IPS DF 4.7 (cell line): ENCODE results near the gene CPVL.
A peak's percentile ranks its signal among the peaks of the same experiment; 100 is the strongest.
"Not testable (repeated sequence)": the region's sequence is repeated elsewhere in the genome, so short reads cannot be mapped to it uniquely, and the experiment has no call there.

Experiments used
- DNase-seq: peaks from one replicate; pipeline ENCODE4 v3.0.0-alpha.2; 2013; ENCODE audit warnings: low spot score; ENCODE audit errors: extremely low read depth

CPVL gene

DNA sequence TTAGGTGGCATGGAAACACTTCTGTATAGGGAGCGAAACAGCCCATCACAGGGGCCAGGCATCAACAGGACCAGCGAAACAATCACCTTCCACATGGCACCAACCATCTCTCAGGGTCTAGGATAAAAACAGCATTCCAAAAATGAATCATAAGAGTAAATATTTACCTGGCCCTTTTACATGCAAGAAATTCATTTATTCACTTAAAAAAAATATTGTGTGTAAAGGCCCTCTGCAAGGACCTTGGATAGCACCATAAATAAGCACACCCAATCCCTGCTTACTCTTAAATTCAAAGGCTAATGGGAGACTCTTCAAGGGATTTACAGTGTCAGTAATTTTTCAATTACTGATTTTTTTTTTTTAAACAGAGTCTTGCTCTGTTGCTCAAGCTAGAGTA, 25.4 kb downstream of the CPVL start:
- no peak for DNase-seq

DNA sequence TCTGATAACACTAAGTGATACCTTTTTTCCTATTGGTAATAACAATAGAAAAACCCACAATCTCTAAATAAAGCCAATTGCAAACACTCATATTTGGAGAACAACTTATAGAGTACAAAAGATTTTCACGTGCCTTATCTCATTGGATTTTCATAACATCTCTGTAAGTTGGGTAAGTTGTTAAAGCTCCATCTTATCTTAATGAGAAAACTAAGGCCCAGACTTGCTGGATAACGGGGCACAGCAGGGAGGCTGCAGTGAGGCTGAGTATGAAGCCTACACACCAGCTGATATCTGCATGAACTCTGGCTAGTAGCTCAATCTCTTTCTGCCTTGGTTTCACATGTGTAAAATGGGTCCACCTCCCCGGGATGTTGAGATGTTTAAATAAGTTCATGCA, 26.8 kb downstream of the CPVL start:
- DNase-seq: no peak

DNA sequence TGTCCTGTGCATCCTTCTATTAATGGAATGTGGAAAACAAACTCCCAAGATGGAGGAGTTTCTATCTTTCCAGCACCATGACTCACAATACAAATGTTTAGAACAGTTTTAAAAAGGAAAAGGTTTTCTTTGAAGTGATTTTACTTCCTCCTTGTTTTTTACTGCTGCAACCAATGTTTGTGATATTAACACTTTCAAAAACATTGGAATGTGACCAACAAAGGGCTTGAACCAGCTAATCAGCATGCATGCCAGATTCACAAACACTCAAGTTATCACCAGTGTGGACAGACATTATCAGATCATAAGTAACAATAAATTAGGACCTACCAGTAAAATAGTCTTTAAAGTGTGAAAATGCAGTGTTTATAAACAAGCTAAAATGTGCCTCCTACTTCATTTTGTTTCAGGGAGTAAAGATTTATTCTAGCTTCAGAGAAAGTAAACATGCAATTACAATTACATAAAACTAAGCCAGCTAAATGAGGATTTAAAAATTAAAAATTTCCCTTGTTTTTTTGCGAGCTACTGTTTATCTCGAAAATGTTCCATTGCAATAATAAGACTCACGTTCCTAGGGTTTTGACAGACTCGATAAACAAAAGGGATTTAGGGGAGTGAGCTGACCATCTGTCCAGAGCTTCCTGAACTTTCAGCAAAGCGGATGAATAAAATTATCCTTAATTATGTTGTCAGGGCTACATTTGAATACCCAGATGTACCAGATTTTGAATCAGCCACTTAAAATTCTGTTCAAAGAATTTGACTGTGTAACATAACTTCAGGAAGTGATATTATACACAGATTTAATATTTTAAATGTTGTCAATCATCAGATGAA, 29.8 kb downstream of the CPVL start:
- no peak for DNase-seq

DNA sequence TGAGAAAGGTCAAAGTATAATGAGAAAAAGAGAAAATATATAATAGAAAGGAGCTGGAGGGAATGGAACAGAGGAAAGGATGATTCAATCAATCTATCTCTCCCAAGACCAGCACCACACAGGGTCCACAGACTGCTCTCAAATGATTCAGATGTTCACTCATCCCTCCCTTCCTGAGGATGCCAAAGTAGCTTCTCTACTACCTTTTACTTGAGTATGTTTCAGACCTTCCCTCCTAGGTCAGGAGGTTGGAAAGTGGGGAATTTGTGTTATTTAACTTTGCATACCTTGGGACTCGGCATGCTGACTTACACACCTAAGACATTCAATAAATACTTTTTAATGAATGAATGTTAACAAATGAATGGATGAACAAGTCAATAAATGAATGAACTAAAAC, 30.6 kb downstream of the CPVL start:
- no peak for DNase-seq

DNA sequence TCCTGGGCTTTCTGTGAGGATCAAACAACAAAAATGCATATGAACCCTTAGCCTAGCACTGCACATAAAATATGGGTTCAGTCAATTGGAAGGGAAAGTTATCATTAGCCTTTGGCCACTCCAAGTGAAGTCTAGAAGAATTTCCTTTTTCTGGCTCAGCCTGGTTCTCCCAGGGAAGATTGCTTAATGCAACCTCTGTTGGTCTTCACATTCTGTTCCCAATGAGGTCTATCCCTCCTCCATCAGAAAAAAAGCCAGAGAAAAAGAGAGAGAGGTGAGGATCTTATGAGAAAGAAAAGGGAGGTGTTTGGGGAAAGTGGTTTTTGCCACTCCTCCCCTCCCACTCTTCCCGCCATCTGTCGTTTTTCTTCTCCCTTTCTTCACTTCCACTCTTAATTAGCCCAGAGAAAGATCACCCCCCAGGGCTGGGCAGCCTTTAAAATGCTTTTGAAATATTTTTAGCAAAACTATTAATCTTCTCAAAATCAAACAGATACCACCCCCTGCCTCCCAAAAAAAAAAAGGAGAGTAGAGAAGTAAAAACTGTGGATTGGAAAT, 31.1 kb downstream of the CPVL start:
- DNase-seq: no peak

DNA sequence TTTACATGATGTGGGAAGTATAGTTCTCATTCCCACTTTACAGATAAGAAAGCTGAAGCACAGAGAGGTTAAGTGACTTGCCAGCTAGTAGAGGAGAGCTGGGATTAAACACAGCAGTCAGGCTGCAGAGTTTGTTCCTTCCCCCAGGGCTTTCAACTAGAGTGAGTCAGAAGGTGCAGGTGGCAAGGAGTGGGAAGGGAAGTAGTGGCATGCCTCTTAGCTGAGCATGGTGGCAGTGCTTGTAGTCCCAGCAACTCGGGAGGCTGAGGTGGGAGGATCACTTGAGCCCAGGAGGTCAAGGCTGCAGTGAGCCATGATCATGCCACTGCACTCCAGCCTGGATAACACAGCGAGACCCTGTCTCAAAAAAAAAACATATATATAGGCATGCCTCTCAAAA, 32.1 kb downstream of the CPVL start:
- not testable (repeated sequence) for DNase-seq

DNA sequence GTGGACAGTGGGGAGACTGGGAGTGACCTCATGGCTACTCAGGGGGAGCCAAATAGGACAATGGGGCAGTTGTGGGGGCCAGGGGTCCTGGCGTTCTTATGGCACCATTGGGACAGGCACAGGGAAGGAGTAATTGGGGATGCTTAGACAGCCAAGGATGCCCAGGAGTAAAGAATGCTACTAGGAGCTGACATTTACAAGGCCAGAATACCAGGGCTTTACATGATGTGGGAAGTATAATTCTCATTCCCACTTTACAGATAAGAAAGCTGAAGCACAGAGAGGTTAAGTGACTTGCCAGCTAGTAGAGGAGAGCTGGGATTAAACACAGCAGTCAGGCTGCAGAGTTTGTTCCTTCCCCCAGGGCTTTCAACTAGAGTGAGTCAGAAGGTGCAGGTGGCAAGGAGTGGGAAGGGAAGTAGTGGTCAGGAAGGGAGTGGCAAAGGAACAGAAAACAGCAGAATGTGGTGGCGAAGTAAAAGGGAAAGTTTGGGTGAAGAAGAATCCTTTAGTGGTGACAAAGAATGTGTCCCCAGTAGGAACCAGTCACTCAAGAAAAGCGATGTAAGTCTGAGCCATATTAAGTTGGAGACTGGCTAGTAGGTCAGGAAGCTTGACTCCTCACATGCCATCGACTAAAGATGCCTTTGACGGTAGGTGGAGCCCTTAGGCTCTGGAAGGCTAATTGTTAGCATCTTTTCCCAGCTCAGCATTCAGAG, 32.8 kb downstream of the CPVL start:
- peak; percentile 38 for DNase-seq

DNA sequence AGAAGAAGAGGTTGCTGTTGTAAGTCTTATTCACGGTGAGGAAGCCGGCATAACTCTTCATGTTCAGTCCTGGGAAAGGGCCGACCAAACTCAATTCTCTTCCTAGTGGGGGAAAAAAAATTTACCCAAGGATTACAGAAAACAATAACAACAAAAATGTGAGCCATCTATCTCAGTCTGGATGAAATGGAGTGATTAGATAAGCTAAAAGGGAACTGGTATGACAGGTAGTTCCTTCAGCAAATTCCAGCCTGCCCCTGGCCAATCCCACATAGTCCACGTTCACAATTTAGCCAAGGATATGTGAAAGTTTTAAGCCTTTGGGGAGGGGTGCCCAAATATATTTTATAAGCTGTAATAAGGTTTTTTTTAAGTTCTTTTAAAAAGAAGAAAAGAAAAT, 33.6 kb downstream of the CPVL start:
- DNase-seq: no peak

DNA sequence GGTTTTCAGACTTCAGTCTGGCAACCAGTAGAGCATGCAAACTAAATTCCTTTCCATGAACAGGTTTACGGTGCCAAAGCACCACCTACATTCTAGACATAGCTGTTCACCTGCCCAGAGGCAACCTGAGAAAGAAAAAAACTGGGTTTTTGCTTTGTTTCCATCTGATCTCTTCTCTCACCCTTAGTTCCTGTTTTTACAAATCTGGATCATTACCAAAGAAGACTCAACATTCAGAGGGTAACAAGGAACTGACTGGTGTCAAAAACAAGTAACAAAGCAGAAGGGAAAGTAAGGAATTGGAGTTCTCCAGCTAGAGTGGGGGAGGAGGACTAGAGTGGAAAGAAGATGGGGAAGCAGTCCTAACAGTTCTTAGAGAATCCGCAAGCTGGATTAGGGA, 36.4 kb downstream of the CPVL start:
- DNase-seq: no peak

DNA sequence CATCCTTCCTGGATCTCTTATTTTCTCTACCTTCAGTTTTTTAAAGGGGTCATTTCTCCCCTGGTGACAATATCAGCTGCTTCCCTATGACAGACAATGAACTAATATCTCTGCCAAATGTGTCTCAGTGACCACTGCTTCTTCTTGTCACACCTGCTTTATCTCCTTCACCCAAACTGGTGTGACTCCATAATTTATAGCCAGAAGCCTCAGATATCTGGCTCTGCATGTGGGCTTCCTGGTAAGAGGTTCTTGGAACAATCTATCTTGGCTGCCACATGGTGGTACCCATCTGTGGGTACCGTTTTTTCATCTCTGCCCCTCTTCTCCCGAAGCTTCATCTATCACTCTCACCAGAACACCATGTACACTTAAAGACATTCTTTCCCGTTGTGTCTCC, 37.0 kb downstream of the CPVL start:
- DNase-seq: no peak

DNA sequence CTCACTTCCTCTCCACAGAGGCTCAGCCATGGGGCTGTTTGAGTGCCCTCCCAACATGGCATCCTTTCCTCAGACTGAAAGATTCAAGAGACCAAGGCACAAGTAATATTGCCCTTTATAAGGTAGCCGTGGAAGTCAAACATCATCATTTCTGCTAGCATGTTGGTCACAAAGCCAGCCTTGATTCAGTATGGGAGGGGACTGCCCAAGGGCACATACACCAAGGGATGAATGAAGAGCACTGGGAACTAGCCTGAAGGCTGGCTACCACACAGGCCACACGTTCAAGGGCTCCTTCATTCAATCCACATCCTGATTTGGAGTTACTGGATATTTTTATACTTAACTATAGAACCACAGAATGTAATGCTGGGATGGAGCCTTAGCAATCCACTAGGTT, 39.3 kb downstream of the CPVL start:
- DNase-seq: no peak

DNA sequence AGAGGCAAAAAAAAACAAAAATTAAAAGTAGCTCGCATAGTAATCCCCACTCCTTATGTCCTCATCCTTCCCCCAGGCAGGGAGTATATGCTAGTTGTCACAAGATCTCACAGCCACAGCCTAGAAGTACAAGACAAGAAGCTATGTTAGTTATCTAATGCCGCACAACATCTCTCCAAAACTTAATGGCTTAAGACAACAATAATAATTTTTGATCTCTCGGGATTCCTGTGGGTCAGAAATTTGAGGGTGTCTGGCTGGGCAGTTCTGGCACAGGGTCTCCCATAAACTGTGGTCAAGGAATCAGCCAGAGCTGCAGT, 39.7 kb downstream of the CPVL start:
- DNase-seq: no peak

DNA sequence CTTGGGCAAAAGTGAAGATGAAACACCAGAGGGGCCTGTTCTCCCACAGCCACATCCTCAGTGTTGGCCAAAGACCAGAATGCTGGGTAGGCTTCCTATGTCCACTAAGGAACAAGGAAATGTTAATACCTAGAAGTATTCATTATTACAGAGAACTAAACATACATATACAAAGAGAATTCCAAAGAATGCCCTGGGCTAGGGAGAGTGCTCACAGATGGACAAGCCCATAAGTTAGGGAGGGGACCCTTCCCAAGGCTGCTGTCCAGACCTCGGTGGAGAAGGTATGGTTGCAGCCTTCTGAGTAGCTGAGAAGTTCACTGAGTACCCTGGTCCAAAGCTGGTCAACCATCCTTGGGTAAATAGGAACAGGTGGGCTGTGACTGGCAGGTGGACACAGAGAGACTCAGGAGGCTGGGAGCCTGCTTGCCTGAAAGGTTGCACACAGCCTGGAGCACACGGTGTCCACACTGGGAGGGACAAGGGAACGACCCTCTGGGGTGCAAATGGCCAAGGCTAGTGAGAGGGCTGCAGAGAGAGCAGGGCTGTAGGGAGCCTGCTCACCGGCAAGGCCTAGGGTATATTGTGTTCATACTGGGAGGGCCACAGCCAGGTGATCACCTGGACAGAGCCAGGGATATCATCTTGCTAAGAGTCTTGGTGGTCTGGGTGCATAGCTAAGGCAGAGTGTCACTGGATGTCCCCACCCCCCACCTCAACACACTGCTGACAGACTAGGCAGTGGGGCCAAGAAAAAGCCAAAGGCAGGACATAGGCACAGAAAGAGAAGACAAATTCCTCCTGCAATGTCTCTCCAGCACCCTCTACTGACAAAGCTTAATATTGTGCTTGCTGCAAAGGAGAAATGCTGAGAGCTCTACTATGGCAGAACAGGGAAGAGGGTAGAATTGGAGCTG, 40.3 kb downstream of the CPVL start:
- DNase-seq: peak; percentile 33

DNA sequence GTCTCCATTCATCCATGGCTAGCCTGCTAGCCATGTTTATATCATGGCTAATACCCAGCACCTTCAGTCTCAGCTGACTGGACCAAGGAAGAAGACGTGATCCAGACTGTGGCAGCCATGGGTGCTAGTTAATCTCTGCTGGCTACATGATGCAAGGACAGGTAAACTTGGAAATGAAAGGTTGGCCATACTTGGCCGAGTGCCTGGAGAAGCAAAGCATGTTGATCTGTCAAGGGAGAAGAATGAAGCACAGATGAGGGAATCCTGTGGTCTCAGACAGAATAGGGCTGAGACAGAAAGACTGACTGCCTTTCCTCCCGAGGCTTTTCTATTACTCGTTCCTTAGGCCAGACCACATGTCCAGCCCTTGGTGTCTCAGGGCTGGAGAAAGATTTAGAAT, 41.1 kb downstream of the CPVL start:
- DNase-seq: no peak

DNA sequence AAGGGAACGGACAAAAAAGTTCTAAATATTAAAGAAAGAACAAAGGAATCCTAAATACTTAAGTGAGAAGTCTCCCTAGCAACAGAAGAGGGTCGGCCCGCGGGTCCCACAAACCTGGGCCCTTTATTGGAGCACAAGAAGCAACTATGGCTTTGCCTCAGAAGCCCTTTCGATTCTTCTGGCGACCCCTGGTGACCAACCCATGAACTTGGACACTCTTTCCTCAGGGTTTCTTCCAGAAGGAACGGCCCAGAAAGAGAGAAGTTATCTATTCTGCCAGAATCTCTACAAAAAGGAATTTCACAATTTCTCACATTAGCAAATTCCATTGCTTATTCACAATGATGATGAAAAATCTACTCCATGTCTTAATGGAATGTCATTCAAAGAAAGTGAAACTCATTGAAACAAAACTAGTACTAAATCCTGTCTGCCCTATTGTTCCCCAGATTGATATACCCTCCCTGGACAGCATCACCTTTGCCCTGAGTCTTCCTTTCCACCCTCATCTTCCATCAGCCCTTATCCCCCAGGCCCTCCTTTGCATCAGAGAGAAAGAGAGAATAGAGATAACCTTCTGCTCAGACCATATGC, 43.7 kb downstream of the CPVL start:
- DNase-seq: peak; percentile 41

DNA sequence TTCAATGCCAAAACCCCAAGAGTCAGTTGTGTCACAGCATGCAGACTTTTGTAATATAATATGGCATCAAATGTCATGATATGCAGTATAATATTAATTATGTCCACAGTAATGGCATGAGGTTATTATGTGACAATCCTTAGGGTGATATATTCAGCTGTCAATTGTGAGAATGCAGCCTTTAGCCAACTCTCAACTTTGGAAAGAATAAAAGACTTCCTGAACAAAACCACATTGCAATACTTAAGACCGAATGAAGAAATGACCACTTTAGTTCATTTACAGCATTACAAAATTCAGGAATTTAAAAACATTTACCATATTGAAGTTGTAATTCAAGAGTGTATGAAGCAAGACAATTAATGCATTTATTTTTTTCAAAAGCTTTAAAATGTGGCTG, 45.4 kb downstream of the CPVL start:
- no peak for DNase-seq

DNA sequence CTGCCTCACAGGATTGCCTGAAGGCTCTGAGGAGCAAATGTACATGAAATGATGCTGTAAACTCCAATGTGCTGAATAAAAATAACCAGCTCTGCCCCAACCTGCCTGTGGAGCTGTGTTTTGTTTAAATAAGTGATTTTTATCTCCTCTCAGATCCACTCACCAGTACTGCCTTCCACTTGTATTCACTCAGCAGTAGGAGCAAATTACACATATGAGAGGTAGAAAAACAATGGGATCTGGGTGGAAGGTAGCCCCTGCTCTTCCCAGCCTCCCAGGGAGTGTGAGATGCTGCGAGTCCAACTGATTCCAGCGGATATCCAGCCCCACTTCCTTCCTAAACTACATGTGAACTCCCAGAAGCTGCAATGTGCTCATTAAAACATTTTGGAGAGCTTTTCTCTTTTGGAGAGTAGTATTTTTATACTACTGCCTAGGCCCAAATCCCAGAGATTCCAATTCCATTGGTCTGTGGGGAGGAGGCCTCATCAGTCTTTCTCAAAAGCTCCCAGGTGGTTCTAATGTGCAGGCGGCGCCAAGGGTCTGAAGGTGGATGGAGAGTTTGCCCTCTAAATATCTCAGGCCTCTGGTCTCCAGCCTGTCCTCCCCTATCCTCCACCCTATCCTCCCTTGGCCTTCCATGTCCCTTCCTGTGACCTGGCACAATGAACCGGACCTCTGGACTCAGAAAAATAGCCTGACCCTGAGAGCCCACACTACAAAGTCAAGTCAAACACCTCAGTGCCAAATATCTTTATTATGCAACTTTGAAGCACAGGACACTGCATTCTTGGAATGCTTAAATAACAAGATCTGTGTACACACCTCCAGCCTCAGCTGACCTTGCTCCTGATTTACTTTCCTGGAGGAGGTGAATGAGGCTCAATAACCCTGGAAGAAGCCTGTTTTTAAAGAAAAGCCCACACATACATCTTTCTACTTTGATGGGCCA, 46.2 kb downstream of the CPVL start:
- DNase-seq: no peak

DNA sequence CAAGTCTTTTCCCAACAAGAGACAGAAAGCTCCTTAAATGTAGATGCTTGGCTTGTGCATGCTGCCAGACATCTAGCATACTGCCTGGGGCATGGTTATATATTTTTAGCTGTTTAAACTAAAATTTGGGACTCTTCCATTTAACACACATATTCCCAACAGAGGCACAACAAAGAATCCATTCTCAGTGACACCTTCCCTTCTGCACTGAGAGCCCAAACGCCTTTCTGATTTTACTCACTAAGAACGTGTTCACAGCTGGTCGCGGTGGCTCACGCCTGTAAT, 49.9 kb downstream of the CPVL start:
- no peak for DNase-seq

DNA sequence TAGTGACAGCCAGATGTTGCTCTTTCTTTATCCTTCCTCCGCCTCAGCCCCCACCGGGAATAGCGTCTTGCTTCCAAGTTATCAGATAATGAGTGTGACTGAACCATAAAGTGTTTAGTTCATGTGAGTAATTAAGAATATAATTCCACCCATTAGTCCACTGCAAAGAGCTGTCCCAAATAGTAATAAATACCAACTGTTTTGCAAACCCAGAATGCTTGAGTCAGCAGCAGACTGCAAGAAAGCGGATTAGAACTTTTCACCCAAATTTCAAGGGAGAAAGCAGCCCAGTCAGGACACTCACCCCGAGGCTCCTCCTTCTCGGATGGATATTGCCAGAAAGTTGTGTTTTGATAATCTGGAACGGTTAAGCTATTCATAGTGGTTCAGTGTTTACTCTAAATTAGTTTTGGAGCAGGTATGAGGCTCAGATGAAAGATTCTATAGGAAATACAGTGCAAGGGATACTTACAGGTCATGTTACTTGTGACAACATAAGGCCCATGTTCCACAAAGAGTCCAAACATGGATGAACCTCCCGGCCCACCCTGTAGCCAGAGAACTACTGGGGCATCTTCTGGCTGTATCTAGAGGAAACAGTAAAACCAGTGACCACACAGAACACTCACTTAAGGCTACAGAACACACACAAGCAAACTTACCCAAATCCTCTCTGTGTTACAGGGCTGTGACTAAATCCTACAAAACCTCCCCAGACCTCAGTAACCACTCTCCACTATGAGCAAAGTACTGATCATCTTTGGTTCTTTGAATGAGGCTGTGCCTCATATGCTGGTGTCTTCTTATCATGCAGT, 50.5 kb downstream of the CPVL start:
- no peak for DNase-seq

DNA sequence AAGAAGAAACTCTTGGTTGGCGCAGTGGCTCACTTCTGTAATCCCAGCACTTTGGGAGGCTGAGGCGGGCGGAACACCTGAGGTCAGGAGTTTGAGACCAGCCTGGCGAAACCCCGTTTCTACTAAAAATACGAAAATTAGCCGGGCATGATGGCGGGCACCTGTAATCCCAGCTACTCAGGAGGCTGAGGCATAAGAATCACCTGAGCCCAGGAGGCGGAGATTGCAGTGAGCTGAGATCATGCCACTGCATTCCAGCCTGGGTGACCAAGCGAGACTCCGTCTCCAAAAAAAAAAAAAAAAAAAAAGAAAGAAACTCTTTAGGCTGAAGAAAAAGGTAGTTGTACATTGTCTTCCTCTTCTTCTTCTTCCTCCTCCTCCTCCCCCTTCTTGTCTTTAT, 53.2 kb downstream of the CPVL start:
- not testable (repeated sequence) for DNase-seq
